HG03196 (cell line): ENCODE data around the gene NET1.

Experiments
- ATAC-seq: cut with Tn5 transposase; IDR thresholded peaks from one replicate; pipeline ENCODE4 v1.9.1; 2021; ENCODE audit not compliant: unreplicated experiment

NET1 gene

DNA sequence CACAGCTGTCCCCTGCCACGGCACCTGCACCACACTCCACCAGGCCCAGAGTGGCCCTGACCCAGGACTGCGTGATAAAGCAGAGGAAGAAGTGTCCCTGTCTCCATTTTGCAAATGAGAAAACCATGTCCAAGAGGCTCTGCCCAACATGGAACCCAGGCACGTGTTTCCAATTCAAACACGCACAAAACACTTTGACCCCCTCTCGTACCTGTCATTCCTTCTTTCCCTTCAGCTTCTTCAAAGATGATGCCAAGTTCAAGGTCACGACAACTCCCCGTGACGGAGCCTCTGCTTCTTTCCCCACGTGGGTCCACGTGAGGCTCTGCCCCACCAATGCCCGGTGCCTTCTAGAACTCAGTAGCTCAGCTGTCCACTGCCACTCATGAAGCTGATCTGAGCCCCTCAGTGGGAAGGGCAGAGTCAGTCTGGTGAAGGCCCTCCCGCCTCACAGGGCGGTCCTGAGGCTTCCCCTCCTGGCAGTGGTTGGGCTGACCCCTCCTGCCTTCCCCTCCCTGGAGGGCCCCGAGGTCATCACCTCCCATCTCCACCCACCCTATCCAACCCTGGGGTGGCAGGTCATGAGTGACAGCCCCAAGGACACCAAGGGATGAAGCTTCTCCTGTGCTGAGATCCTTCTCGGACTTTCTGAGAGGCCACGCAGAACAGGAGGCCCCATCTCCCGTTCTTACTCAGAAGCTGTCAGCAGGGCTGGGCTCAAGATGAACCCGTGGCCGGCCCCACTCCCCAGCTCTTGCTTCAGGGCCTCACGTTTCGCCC is 68.0 kb downstream of the NET1 start:
- no peak for ATAC-seq

GRCh38 chr10:5481121-5481520 is 68.8 kb downstream of the NET1 start:
- no peak for ATAC-seq

DNA sequence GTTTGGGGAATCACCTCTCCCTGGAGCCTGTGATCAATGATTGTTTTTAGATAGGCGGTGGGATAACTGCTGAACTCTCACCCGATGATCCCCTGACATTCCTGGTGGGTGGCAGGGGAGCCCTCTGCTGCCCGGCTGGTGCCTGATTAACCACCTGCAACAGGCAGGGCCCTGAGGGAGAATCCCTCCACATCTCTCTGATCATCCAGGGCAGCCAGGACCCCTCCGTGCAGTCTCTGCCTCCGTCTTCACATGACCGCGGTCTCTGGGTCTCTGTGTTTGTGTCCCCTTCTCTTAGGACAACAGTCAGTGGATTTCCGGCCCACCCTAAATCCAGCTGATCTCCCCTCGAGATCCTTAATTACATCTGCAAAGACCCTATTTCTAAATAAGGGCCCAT is 69.7 kb downstream of the NET1 start:
- ATAC-seq, result no peak

- ATAC-seq, result no peak
Measured at GRCh38 chr10:5484205-5484604, 71.8 kb downstream of the NET1 start.

DNA sequence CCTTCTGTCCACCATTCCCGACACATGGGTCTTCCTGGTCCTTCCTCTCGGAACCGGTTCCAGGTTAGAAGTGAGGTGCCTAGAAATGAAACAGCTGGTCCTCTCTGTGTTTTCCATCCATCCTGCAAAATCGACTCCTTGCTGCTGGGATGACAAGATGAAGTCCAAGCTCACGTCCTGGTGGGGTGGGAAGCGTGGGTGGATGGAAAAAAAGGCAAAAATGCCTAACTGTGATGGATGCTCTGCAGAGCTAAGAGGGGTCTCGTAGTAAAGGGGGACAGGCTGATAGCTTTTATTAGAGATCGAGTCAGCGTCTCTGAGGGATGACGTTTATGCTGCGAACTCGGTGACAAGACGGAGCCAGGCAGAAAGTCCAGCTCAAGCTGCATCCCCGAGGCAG is 72.9 kb downstream of the NET1 start:
- no peak for ATAC-seq

DNA sequence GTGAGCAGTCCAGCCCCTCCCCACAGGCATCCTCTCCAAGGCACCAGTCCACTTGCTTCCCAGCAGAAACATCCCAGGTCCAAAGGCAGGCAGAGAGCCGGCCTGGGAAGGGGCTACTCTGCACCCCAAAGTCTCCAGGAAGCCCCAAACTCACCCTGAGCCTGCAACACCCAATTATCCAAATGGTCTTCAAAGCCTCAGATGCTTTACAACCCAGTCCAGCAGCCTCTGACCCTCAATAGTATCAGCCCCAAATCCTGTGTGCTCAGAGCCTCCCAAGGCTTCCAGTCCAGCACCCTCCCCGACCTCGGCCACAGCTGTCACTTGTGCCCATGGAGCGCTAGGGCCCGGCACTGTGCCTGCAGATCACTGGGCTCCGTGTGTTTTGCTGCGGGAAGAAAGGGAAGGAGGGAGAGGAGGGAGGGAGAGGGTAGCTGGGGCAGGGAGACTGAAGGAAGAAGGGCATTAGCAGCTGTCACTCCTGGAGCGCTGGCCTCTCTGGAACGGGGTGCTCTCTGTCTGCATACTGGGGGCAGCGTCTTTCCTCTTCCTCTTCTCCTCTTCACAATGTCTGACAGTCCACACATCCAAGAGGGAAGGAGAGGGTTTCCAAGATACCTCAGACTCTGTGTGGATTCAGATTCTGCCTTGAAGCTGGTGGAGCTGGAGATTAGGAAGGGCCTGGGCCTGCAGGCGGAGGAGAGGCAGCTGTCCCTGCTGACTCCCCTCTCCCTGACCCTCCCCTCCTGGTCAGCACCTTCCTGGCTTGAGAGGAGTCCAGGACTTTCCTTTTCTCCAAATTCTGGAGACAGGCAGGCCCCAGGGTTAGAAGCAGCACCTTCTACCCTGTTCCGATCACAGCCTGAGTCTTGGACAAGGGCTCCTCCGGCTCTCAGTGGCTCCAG is 73.8 kb downstream of the NET1 start:
- no peak for ATAC-seq

- no peak for ATAC-seq
Measured at GRCh38 chr10:5486853-5487235, 74.5 kb downstream of the NET1 start.

GRCh38 chr10:5488272-5489161 is 76.2 kb downstream of the NET1 start:
- ATAC-seq, result no peak

DNA sequence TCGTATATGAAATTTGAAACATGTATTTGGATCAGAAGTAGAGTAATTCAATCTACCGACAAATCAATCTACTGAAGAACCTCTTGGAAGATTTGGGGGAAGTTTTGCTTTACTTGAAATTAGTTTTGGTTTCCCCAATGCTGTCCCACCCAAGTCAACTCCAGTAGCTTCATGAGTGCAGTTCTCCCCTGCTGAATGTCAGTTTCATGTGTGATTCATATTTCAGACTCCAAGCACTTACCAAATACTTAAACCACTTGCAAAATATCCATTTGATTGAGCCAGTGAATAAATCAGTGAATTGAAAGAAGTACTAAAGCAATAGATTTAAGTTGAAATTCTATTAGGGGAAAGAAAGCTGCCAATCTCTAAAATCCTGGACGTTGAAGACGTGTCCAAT is 77.7 kb downstream of the NET1 start:
- ATAC-seq, result no peak

DNA sequence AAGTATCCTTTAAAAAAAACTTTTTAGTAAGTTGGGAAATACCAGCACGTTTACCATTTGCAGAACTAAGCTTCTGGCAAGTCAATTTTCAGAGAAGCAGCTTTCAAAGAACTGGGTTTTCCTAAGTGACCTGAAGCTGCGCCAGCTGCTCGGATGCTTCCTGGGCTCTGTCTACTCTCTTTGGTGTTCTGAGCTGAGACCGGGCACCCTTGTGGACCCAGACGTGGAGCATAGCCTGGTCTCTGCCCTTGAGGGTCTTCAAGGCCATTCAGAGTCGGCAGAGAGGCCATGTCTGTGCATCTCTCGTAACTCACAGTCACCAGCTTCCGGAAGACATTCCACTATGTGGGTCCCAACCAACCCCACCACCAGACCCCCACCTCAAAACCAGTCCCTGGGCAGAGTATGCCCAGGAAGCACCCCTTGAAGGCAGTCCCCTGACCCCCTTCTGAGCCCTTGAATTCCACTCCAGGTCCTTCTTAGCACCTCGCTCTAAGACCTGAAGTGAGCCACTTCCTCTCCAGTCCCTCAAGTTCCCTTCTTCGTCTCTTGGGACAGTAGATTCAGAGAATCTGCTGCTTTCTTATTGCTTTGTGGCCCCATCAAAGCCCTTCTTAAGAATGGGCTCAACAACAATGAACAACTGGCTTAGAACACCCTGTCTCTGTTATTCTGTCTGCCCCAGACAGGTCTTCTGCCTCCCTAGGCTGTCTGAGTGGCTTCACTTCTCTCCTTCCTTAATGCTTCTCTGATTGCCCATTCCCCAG is 78.5 kb downstream of the NET1 start:
- ATAC-seq, result no peak

GRCh38 chr10:5491477-5491876 is 79.1 kb downstream of the NET1 start:
- ATAC-seq, result no peak

- ATAC-seq, result no peak
Measured at GRCh38 chr10:5492322-5492855, 80.0 kb downstream of the NET1 start.

DNA sequence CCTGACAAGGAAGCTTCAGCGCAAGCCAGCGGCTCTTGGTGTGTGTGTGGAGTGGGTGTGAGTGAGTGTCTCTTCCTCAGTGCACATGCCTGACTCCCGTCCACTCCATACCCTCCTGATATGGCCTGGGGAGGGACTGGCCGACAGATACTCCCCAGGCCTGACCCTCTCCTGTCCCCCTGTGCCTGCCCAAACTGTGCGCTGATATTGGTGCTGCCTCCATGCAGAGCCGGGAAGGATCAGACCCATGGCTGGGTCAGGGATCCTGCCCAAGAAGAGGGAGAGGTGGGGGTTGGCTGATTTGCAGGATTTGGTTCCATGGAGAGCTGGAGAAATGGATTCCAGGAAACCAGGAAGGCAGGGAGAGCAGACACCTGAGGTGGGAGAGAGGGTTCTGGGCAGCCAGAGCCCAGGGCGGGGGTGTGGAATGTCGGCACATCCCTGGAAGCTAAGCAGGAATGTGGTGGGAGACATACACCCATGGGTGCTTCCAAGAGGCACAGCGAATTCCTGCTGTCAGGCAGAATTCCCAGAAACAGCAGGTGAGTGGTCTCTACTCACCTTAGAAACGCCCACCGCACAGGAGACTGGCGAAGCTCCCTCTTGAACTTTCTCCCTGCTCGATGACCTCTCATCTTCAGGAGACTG is 80.7 kb downstream of the NET1 start:
- ATAC-seq, result no peak

DNA sequence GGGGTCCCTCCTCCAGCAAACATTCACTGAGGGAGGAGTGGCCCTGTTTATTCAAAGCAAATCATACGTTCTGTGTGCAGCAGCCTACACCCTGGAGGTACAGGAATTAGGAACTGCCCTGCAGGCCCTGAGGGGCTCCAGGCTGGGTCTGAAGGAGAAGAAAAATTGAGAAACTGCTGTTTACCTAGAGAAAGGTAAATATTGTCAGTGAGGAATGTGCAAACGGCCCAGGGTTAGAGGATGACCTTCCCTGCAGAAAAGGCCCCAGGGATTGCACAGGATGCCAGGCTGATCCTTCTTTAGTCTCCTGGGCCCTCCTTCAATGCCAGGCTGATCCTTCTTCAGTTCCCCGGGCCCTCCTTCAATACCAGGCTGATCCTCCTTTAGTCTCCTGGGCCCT is 81.3 kb downstream of the NET1 start:
- no peak for ATAC-seq

GRCh38 chr10:5494611-5495010 is 82.3 kb downstream of the NET1 start:
- no peak for ATAC-seq

GRCh38 chr10:5496261-5497250 is 84.2 kb downstream of the NET1 start:
- ATAC-seq, result no peak

DNA sequence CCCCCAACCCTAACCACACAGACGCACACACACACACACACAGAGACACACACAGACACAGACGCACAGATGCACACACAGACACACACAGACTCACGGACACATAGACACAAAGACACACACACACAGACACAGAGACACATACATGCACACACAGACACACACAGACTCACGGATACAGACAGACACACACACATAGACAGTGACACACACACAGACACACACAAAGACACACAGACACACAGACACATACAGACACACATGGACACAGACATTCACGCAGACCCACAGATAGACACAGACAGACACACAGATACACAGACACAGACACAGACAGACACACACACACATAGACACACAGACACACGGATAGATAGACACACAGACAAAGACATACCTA is 84.9 kb downstream of the NET1 start:
- no peak for ATAC-seq

DNA sequence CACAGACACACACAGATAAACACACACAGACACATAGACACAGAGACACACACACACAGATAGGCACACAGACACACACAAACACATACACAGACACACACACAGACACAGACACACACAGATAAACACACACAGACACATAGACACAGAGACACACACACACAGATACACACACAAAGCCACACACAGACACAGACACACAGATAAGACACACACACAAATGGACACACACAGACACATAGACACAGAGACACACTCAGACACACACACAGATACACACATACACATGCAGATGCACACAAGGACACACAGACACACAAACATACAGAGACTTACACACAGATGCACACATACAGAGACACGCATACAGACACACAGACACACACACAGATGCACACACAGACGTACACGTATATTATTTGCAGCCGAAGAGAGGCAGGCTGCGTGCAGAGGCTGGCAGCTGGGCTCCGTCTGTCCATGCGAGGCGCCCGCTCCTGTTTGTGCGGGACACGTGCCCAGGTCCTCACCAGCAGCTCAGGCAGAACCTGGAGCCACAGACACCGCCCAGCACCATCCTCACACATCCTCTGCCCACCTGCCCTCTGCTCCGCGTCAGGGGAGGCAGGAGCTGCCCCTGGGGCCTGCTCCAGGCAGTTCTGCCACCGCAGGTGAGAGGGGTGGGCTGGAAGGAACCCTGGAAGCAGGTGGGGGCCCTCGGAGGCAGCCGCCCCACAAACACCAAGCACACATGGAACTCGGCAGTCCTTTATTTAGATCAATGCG is 85.8 kb downstream of the NET1 start:
- no peak for ATAC-seq
